HepG2 (cell line): ENCODE measurements around the gene ZNRF3. TPM values are rescaled to one million over a fixed set of nuclear protein-coding genes. Genes with fewer than 3 reads are reported as not detected.

Source experiments
- IRF2 ChIP-seq: IDR thresholded peaks from 2 replicates; pipeline ENCODE4 v1.6.1; 2018; ENCODE audit warnings: missing genetic modification reagents, missing compliant biosample characterization
- KDM4B ChIP-seq: sonication (generic); formaldehyde crosslinking; IDR thresholded peaks from 2 replicates; pipeline ENCODE4 v1.4.0; 2020; ENCODE audit warnings: missing genetic modification reagents
- LRRFIP1 ChIP-seq: sonication (generic); formaldehyde crosslinking; conservative IDR thresholded peaks from 2 replicates; pipeline ENCODE4 v1.4.0; 2020; ENCODE audit warnings: missing genetic modification reagents
- MED1 ChIP-seq: sonication (generic); formaldehyde crosslinking; IDR thresholded peaks from 2 replicates; pipeline ENCODE4 v1.4.0; 2020; ENCODE audit warnings: missing genetic modification reagents
- NAIF1 ChIP-seq: sonication (generic); formaldehyde crosslinking; IDR thresholded peaks from 2 replicates; pipeline ENCODE4 v1.5.0; 2020; ENCODE audit warnings: mild to moderate bottlenecking, missing genetic modification reagents, borderline replicate concordance
- PRPF4 ChIP-seq: fragments of 200-400 bp; formaldehyde crosslinking; IDR thresholded peaks from 2 replicates; pipeline ENCODE4 v1.6.1; 2016; ENCODE audit warnings: low read length, low read depth; ENCODE audit not compliant: poor library complexity, severe bottlenecking
- RFX5 ChIP-seq: IDR thresholded peaks from 2 replicates; pipeline ENCODE4 v1.6.1; 2011; ENCODE audit warnings: low read depth, low read length, improper control_type of control experiment
- SNAPC4 ChIP-seq: sonication (generic); formaldehyde crosslinking; IDR thresholded peaks from 2 replicates; pipeline ENCODE4 v1.4.0; 2020; ENCODE audit warnings: mild to moderate bottlenecking, missing genetic modification reagents
- ZBTB43 ChIP-seq: sonication (generic); formaldehyde crosslinking; conservative IDR thresholded peaks from 2 replicates; pipeline ENCODE4 v1.4.0; 2020; ENCODE audit warnings: missing genetic modification reagents
- ZBTB44 ChIP-seq: sonication (generic); formaldehyde crosslinking; IDR thresholded peaks from 2 replicates; pipeline ENCODE4 v1.4.0; 2020; ENCODE audit warnings: missing genetic modification reagents
- ZNF264 ChIP-seq: sonication (generic); formaldehyde crosslinking; IDR thresholded peaks from 2 replicates; pipeline ENCODE4 v1.4.0; 2020; ENCODE audit warnings: missing genetic modification reagents
- ZNF414 ChIP-seq: sonication (generic); formaldehyde crosslinking; IDR thresholded peaks from 2 replicates; pipeline ENCODE4 v1.5.0; 2020; ENCODE audit warnings: missing genetic modification reagents
- ZNF503 ChIP-seq: sonication (generic); formaldehyde crosslinking; IDR thresholded peaks from 2 replicates; pipeline ENCODE4 v1.4.0; 2020; ENCODE audit warnings: missing genetic modification reagents
- ZNF510 ChIP-seq: sonication (generic); formaldehyde crosslinking; IDR thresholded peaks from 2 replicates; pipeline ENCODE4 v1.4.0; 2020; ENCODE audit warnings: low read depth, mild to moderate bottlenecking, missing genetic modification reagents
- ZNF629 ChIP-seq: sonication (generic); formaldehyde crosslinking; conservative IDR thresholded peaks from 2 replicates; pipeline ENCODE4 v1.5.0; 2020; ENCODE audit warnings: missing genetic modification reagents
- polyA plus RNA-seq, 8 experiments: library from polyadenylated mRNA; depleted of rRNA in 3 of 8; stranded (reverse) in 7 of 8; unstranded in 1 of 8; fragments of >200 nt; fragmentation: Illumina TruSeq in 4 of 8; extraction: Trizol in 4 of 8; gene quantifications; 2 replicates each; pipeline versions ENCODE4 v1.2.1 to v1.2.3, GENCODE V29; 2011 to 2016; ENCODE audit warnings: low read depth in 4 of 8, missing spikeins in 1 of 8, mixed read lengths in 1 of 8; ENCODE audit not compliant: insufficient read depth in 1 of 8
- total RNA-seq, 5 experiments: library from RNA; depleted of rRNA; stranded (reverse); fragments of >200 nt; fragmentation: Illumina TruSeq; extraction: Trizol; gene quantifications; 2 replicates each; pipeline ENCODE4 v1.2.3, GENCODE V29; 2016; ENCODE audit warnings: low read depth in 1 of 5

The ZNRF3 gene
- total and polyA plus RNA-seq, 2 of the 13 experiments (the other 11 are each of a cell fraction or from before 2014, with no cell fraction given): 20.3 to 36.7 TPM

- TF ChIP-seq SNAPC4 (peak; percentile 73), PRPF4 (no peak), IRF2 (peak; percentile 82), LRRFIP1 (CRISPR knock-in tag) (no peak), NAIF1 (CRISPR knock-in tag) (no peak), MED1 (CRISPR knock-in tag) (peak; percentile 95), ZNF510 (CRISPR knock-in tag) (peak; percentile 69; the same call in 1 of the 2 replicates), ZNF629 (0 out of 2 replicates have a peak, but pooled peaks have one; percentile 22), ZNF414 (CRISPR knock-in tag) (peak; percentile 93), ZNF264 (no peak), ZNF503 (CRISPR knock-in tag) (peak; percentile 84; the same call in 1 of the 2 replicates), ZBTB44 (no peak), ZBTB43 (CRISPR knock-in tag) (0 out of 2 replicates have a peak, but pooled peaks have one; percentile 61), KDM4B (CRISPR knock-in tag) (peak; percentile 97), RFX5 (no peak)
Measured at GRCh38 chr22:29030618-29031226, 147.3 kb downstream of the ZNRF3 start (continued).
